Measurements from ENCODE around the gene IFT25. TPM values are rescaled to one million over a fixed set of nuclear protein-coding genes. Genes with fewer than 3 reads are reported as not detected.

IFT25 gene
- total and polyA plus RNA-seq, 2 of the 13 experiments (the other 11 are each of a cell fraction or from before 2014, with no cell fraction given): 19.7 to 48.0 TPM

GRCh38 chr1:53889304-53890298 is 55.9 kb downstream of the IFT25 start, which contains the start of gene YIPF1 (continued):
- TF ChIP-seq PITX1 (CRISPR knock-in tag; IDR thresholded peaks at IDR 0.05) (peak; percentile 78; the same call in 1 of the 2 replicates), ADNP (CRISPR knock-in tag; IDR thresholded peaks at IDR 0.05) (peak; percentile 91), ZNF329 (CRISPR knock-in tag; IDR thresholded peaks at IDR 0.05; ENCODE audit: low read depth) (no peak)
- TF ChIP-seq, protein P1, sequence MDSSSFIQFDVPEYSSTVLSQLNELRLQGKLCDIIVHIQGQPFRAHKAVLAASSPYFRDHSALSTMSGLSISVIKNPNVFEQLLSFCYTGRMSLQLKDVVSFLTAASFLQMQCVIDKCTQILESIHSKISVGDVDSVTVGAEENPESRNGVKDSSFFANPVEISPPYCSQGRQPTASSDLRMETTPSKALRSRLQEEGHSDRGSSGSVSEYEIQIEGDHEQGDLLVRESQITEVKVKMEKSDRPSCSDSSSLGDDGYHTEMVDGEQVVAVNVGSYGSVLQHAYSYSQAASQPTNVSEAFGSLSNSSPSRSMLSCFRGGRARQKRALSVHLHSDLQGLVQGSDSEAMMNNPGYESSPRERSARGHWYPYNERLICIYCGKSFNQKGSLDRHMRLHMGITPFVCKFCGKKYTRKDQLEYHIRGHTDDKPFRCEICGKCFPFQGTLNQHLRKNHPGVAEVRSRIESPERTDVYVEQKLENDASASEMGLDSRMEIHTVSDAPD (CRISPR knock-in tag; IDR thresholded peaks at IDR 0.05): peak; percentile 42; the same call in 1 of the 2 replicates
- TF ChIP-seq, protein P2, sequence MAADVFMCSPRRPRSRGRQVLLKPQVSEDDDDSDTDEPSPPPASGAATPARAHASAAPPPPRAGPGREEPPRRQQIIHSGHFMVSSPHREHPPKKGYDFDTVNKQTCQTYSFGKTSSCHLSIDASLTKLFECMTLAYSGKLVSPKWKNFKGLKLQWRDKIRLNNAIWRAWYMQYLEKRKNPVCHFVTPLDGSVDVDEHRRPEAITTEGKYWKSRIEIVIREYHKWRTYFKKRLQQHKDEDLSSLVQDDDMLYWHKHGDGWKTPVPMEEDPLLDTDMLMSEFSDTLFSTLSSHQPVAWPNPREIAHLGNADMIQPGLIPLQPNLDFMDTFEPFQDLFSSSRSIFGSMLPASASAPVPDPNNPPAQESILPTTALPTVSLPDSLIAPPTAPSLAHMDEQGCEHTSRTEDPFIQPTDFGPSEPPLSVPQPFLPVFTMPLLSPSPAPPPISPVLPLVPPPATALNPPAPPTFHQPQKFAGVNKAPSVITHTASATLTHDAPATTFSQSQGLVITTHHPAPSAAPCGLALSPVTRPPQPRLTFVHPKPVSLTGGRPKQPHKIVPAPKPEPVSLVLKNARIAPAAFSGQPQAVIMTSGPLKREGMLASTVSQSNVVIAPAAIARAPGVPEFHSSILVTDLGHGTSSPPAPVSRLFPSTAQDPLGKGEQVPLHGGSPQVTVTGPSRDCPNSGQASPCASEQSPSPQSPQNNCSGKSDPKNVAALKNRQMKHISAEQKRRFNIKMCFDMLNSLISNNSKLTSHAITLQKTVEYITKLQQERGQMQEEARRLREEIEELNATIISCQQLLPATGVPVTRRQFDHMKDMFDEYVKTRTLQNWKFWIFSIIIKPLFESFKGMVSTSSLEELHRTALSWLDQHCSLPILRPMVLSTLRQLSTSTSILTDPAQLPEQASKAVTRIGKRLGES (CRISPR knock-in tag; IDR thresholded peaks at IDR 0.05; ENCODE audit: borderline replicate concordance): no peak
- TF ChIP-seq, protein P3, sequence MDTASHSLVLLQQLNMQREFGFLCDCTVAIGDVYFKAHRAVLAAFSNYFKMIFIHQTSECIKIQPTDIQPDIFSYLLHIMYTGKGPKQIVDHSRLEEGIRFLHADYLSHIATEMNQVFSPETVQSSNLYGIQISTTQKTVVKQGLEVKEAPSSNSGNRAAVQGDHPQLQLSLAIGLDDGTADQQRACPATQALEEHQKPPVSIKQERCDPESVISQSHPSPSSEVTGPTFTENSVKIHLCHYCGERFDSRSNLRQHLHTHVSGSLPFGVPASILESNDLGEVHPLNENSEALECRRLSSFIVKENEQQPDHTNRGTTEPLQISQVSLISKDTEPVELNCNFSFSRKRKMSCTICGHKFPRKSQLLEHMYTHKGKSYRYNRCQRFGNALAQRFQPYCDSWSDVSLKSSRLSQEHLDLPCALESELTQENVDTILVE (CRISPR knock-in tag; IDR thresholded peaks at IDR 0.05): no peak

All from HepG2 (cell line).